ENCODE data around the gene ISLR.

- TF ChIP-seq CTCF (IDR thresholded peaks at IDR 0.05; ENCODE audit: poor library complexity, severe bottlenecking) (peak; percentile 26), EP300 (conservative IDR thresholded peaks at IDR 0.05; ENCODE audit: poor library complexity, severe bottlenecking) (no peak), MXI1 (conservative IDR thresholded peaks at IDR 0.05; ENCODE audit: poor library complexity, severe bottlenecking) (no peak), REST (IDR thresholded peaks at IDR 0.05; ENCODE audit: borderline replicate concordance) (no peak), RAD21 (conservative IDR thresholded peaks at IDR 0.05) (no peak), TAF1 (IDR thresholded peaks at IDR 0.05; ENCODE audit: low read depth) (no peak), SMC3 (conservative IDR thresholded peaks at IDR 0.05; ENCODE audit: poor library complexity) (peak; percentile 16), POLR2AphosphoS5 (IDR thresholded peaks at IDR 0.05) (no peak)
Measured at GRCh38 chr15:74176262-74177214, 3.0 kb downstream of the ISLR start.

Measured in neural cell (in vitro differentiated cells).